Common myeloid progenitor, CD34-positive (primary cell): ENCODE measurements around the gene PRKACB.

ENCODE experiments used
- CTCF ChIA-PET: fragments of 350-600 bp; sonication (Branson Sonifier 250); formaldehyde crosslinking; loops from one replicate; lab custom pipeline; 2021; ENCODE audit warnings: antibody characterized with exemption; lab: Charles Lee
- POLR2A ChIA-PET: fragments of 350-600 bp; sonication (Branson Sonifier 250); formaldehyde crosslinking; loops from one replicate; lab custom pipeline; 2021; ENCODE audit warnings: antibody characterized with exemption; lab: Charles Lee
- DNase-seq, 3 donors: peaks; one replicate each; pipeline versions ENCODE4 v3.0.0 to v3.0.0-alpha.2; 2013
- H3K27ac ChIP-seq, 2 experiments: 1 replicate in 1 of 2; 2 replicates in 1 of 2; pipeline ENCODE4 v1.7.0; 2013; ENCODE audit warnings: inconsistent platforms in 2 of 2, low read length in 2 of 2, mild to moderate bottlenecking in 2 of 2, low read depth in 1 of 2, moderate library complexity in 1 of 2; ENCODE audit not compliant: severe bottlenecking in 2 of 2, insufficient read depth in 1 of 2, poor library complexity in 1 of 2
- H3K27me3 ChIP-seq, 5 experiments: replicated peaks in 2 of 5; 1 replicate in 3 of 5; 2 replicates in 2 of 5; pipeline versions ENCODE4 v1.6.1 to v1.7.0; 2013; ENCODE audit warnings: low read length in 4 of 5, mild to moderate bottlenecking in 2 of 5, moderate library complexity in 2 of 5, inconsistent platforms in 1 of 5; ENCODE audit not compliant: insufficient read depth in 5 of 5, control insufficient read depth in 4 of 5
- H3K36me3 ChIP-seq, 4 experiments: 1 replicate in 2 of 4; 2 replicates in 2 of 4; pipeline versions ENCODE4 v1.6.1 to v1.7.0; 2013; ENCODE audit warnings: low read length in 3 of 4, control low read depth in 1 of 4, mild to moderate bottlenecking in 1 of 4; ENCODE audit not compliant: control insufficient read depth in 4 of 4, insufficient read depth in 4 of 4
- H3K4me1 ChIP-seq, 4 experiments: 1 replicate in 3 of 4; 2 replicates in 1 of 4; pipeline versions ENCODE4 v1.6.1 to v1.7.1; 2013; ENCODE audit warnings: low read length in 3 of 4, mild to moderate bottlenecking in 3 of 4, control low read depth in 1 of 4, inconsistent platforms in 1 of 4, moderate library complexity in 1 of 4; ENCODE audit not compliant: control insufficient read depth in 4 of 4, insufficient read depth in 4 of 4; ENCODE audit errors: control extremely low read depth in 1 of 4
- H3K4me3 ChIP-seq, 7 experiments: 1 replicate in 4 of 7; 2 replicates in 3 of 7; pipeline versions ENCODE4 v1.5.1 to v1.7.0; 2013; ENCODE audit warnings: mild to moderate bottlenecking in 7 of 7, low read length in 6 of 7, moderate library complexity in 6 of 7, inconsistent platforms in 2 of 7, low read depth in 2 of 7, control low read depth in 1 of 7; ENCODE audit not compliant: insufficient read depth in 4 of 7, control insufficient read depth in 1 of 7; ENCODE audit errors: extremely low read depth in 1 of 7
- H3K9me3 ChIP-seq, 5 experiments: 1 replicate in 4 of 5; 2 replicates in 1 of 5; pipeline versions ENCODE4 v1.6.1 to v1.7.1; 2013; ENCODE audit warnings: low read length in 4 of 5, mild to moderate bottlenecking in 2 of 5, inconsistent platforms in 1 of 5, low read depth in 1 of 5, moderate library complexity in 1 of 5; ENCODE audit not compliant: control insufficient read depth in 4 of 5, insufficient read depth in 2 of 5; ENCODE audit errors: control extremely low read depth in 1 of 5
- WGBS: methylation state at CpG from one replicate; pipeline ENCODE4 v1.1.5; 2013; ENCODE audit not compliant: insufficient coverage; 5-methylcytosine and 5-hydroxymethylcytosine counted together

The PRKACB gene

DNA sequence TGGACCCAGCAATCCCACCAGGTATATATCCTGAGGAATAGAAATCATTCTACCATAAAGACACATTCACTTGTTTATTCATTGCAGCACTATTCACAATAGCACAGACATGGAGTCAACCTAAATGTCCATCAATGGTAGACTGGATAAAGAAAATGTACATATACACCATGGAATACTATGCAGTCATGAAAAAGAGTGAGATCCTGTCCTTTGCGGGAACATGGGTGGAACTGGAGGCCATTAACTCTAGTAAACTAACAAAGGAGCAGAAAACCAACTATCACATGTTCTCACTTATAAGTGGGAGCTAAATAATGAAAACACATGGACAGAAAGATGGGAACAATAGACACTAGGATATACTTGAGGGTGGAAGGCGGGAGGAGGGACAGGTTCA, 36.1 kb upstream of the PRKACB start:
- Histone ChIP-seq H3K9me3 (peaks cover 0 to 5% (median 3%) of the 10 kb centered on the region in 5 experiments), H3K4me3 (no peak overlapping the region), H3K4me1 (peaks cover 0 to 7% (median 2%) of the 10 kb centered on the region in 4 experiments), H3K27ac (no peak overlapping the region), H3K36me3 (no peaks in the 10 kb centered on the region), H3K27me3 (no peaks in the 10 kb centered on the region)
- ChIA-PET CTCF (no interaction called here), POLR2A (no interaction called here)
- WGBS: no CpG with 5 or more reads among the region's 2 CpGs
- DNase-seq: no peak

DNA sequence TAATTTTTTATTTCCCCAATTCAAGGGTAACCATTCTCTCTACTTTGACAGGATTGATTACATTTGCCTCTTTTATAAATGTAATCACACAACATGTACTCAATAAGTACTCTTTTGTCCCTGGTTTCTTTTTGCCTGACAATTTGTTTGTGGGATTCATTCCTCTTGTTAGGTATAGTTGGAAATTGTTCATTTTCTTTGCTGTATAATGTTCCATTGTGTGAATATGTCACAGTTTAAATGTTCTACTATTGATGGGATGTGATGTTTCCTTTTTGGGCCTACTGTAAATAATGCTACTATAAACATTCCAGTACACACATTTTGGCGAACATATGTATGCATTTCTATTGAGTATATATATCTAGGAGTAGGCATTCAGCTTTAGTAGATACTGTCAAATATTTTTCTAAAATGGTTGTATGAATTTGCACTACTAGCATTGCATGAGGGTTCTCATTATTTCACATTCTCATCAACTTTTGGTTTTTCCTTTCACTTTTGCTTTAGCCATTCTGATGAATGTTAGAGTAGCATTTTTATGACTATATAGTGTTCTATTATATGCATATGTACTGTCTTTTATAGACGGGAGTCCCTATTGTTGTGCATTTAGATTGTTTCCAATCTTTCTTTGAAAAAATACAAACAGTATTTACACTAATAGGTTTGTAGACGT, 35.0 kb upstream of the PRKACB start:
- peaks cover 0 to 5% (median 3%) of the 10 kb centered on the region in 5 experiments for H3K9me3 ChIP-seq

DNA sequence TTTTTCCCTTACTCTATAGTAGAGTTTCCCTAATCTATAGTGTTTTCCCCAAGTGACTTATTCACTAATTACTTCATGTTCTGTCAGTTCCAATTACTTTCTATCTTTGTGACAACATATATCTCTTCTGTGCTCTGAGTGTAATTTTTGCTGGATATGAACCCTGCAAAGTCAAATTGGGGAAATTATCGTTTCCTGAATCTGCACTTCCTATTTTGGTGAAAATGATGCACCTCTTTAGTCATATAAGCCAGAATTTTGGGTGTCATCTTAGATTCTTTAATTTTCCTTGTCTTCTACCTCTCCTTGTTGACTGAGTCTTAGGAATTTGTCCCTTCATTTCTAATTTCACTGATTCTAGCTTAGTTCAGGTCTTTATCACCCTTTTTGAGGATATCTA, 33.4 kb upstream of the PRKACB start:
- DNase-seq: peak in 1 of 3 donors; percentile 10
- Histone ChIP-seq H3K9me3 (peaks cover 0 to 5% (median 3%) of the 10 kb centered on the region in 5 experiments), H3K4me1 (no peaks in the 10 kb centered on the region), H3K36me3 (no peaks in the 10 kb centered on the region), H3K27ac (no peak overlapping the region), H3K27me3 (no peaks in the 10 kb centered on the region), H3K4me3 (no peak overlapping the region)
- POLR2A ChIA-PET: no interaction called here
- CTCF ChIA-PET: no interaction called here
- WGBS: no CpG with 5 or more reads among the region's 1 CpG

More for the DNA sequence above, 35.0 kb upstream of the PRKACB start:
- no CpG with 5 or more reads among the region's 3 CpGs for WGBS
- POLR2A ChIA-PET: no interaction called here
- Histone ChIP-seq H3K36me3 (no peaks in the 10 kb centered on the region), H3K4me3 (no peak overlapping the region), H3K4me1 (no peaks in the 10 kb centered on the region), H3K27ac (no peak overlapping the region), H3K27me3 (no peaks in the 10 kb centered on the region)
- CTCF ChIA-PET: no interaction called here
- DNase-seq: peak in 2 of 3 donors; percentile 18 to 38

DNA sequence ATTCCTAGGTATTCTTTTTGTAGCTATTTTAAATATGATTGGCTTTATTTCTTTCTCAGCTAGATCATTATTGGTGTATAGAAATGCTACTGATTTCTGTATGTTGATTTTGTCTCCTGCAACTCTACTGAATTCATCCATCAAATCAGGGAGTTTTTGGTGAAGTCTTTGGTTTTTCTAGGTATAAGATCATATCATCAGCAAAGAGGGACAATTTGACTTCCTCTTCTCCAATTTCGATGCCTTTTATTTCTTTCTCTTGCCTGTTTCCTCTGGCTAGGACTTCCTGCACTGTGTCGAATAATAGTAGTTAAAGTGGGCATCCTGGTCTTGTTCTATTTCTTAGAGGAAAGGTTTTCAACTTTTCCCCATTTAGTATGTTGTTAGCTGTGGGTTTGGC, 27.5 kb upstream of the PRKACB start:
- Histone ChIP-seq H3K27me3 (no peaks in the 10 kb centered on the region), H3K27ac (no peak overlapping the region), H3K9me3 (no peaks in the 10 kb centered on the region), H3K36me3 (no peaks in the 10 kb centered on the region), H3K4me1 (peaks cover 0 to 7% (median 5%) of the 10 kb centered on the region in 4 experiments), H3K4me3 (no peak overlapping the region)
- peak in 2 of 3 donors; percentile 19 to 38 for DNase-seq
- no CpG with 5 or more reads among the region's 2 CpGs for WGBS
- ChIA-PET CTCF (interaction anchor here (1.5 to 1.6 kb wide), 2 partner anchors 11 to 183 kb away, joined by 3 to 5 read pairs; no protein-coding TSS in a partner anchor), POLR2A (no interaction called here)

DNA sequence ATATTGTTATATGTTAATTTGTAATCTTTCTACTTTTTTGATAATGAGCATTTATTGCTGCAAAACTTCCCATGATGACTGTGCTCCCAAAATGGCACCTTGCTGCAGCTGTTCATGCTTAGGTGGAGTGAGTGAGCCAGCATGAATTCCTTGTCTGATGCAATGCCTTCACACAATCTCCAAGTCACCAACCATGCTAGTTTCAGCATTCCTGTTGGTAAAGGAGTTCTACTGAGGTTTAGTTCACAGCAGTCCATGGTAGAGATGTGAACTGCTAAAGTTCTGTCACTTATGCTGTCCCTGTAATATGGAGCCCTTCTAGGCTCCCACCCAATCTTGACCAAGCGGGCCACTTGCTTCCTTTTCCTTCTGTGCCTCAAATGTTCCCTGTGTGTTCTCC, 26.2 kb upstream of the PRKACB start:
- CTCF ChIA-PET: interaction anchor here (1.6 kb wide), 1 partner anchor 185 kb away, joined by 5 read pairs; no protein-coding TSS in a partner anchor
- no peak overlapping the region for H3K27ac ChIP-seq
- H3K9me3 ChIP-seq: no peaks in the 10 kb centered on the region
- H3K36me3 ChIP-seq: no peaks in the 10 kb centered on the region
- DNase-seq: no peak
- no peaks in the 10 kb centered on the region for H3K27me3 ChIP-seq
- POLR2A ChIA-PET: no interaction called here
- H3K4me1 ChIP-seq: peaks cover 0 to 7% (median 5%) of the 10 kb centered on the region in 4 experiments
- WGBS: no CpG with 5 or more reads among the region's 1 CpG
- H3K4me3 ChIP-seq: no peak overlapping the region

DNA sequence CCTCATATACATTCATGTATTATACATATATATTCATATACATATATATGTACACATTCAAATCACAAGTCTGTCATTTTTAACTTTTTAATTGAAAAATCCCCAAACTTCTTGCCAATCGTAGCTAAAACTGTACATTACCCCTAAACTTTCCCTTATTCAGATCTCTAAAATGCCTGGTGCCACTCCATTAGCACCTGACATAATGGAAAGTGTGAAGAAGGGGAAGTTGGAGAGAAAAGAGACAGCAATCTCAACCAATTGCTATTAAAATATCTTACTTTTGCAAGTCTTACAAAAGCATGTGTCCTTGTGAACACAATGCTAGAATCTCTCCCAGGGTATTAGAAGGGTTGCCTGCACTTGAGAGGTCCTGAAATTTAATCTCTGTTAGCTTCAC, 22.7 kb upstream of the PRKACB start:
- POLR2A ChIA-PET: no interaction called here
- DNase-seq: peak in 2 of 3 donors; percentile 21 to 30
- no peak overlapping the region for H3K4me3 ChIP-seq
- peaks cover 0 to 7% (median 4%) of the 10 kb centered on the region in 4 experiments for H3K4me1 ChIP-seq
- CTCF ChIA-PET: interaction anchor here (0.9 to 7.5 kb wide), 6 partner anchors 12 to 216 kb away, joined by 3 to 113 read pairs (median 4); no protein-coding TSS in a partner anchor
- H3K27ac ChIP-seq: no peak overlapping the region
- no peaks in the 10 kb centered on the region for H3K9me3 ChIP-seq
- H3K27me3 ChIP-seq: no peaks in the 10 kb centered on the region
- WGBS: no CpG with 5 or more reads among the region's 1 CpG
- H3K36me3 ChIP-seq: peaks cover 0 to 3% (median 0%) of the 10 kb centered on the region in 4 experiments

DNA sequence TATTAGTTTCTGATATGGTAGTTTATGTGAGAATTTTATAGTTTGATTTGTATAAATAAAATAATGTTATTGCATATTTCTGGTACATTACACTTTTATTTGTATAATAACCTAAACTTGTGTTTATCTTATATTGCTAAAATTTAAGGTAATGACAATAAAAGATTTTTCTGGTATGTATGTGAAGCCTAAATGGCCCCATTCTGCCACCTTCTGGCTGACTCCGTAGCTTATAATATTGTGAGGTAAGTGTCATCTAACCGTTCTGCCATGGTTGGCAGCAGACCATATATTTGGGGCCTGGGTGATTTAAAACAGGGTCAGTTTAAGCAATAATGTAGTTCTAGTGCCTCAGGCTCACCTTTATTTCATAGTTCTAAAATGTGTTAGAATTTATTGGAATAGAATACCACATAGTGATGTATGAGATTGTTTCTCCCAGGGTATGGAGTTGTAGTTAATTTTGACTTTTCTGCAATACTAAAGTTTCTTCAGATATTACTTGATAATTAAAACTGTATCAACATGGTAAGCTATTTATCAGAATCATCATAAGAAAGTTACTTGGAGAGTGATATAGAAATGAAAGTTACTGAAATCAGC, 21.2 kb upstream of the PRKACB start:
- Histone ChIP-seq H3K9me3 (no peaks in the 10 kb centered on the region), H3K27ac (no peak overlapping the region), H3K4me1 (no peaks in the 10 kb centered on the region), H3K36me3 (peaks cover 0 to 3% (median 0%) of the 10 kb centered on the region in 4 experiments), H3K4me3 (no peak overlapping the region), H3K27me3 (no peaks in the 10 kb centered on the region)
- WGBS: no CpG with 5 or more reads among the region's 2 CpGs
- ChIA-PET CTCF (interaction anchor here (0.9 to 7.5 kb wide), 14 partner anchors 9 to 496 kb away, joined by 3 to 113 read pairs (median 3); no protein-coding TSS in a partner anchor), POLR2A (no interaction called here)
- DNase-seq: peak; percentile 67 to 81 (median 72)
